AG09309 (cell line): ENCODE results near the gene AOC3.
"Not testable (repeated sequence)": the region's sequence is repeated elsewhere in the genome, so short reads cannot be mapped to it uniquely, and the experiment has no call there.

Experiments
- DNase-seq: peaks from one replicate; pipeline ENCODE4 v3.0.0-alpha.2; 2010; ENCODE audit warnings: low read depth
- H3K4me3 ChIP-seq: 2 replicates; pipeline ENCODE4 v1.5.1; 2011; ENCODE audit warnings: mild to moderate bottlenecking, low read depth, low read length, moderate library complexity; ENCODE audit not compliant: control insufficient read depth
- TF ChIP-seq, protein P1 (sequence below): IDR thresholded peaks from 2 replicates; pipeline ENCODE4 v1.5.1; 2011; ENCODE audit warnings: mild to moderate bottlenecking, low read depth, low read length, inconsistent platforms; ENCODE audit not compliant: insufficient read depth, control insufficient read depth; ENCODE audit errors: missing control alignments

Gene AOC3

GRCh38 chr17:42853968-42854790, 3.2 kb downstream of the AOC3 start:
- no peak overlapping the region for H3K4me3 ChIP-seq
- no peak for DNase-seq
- TF ChIP-seq, protein P1, sequence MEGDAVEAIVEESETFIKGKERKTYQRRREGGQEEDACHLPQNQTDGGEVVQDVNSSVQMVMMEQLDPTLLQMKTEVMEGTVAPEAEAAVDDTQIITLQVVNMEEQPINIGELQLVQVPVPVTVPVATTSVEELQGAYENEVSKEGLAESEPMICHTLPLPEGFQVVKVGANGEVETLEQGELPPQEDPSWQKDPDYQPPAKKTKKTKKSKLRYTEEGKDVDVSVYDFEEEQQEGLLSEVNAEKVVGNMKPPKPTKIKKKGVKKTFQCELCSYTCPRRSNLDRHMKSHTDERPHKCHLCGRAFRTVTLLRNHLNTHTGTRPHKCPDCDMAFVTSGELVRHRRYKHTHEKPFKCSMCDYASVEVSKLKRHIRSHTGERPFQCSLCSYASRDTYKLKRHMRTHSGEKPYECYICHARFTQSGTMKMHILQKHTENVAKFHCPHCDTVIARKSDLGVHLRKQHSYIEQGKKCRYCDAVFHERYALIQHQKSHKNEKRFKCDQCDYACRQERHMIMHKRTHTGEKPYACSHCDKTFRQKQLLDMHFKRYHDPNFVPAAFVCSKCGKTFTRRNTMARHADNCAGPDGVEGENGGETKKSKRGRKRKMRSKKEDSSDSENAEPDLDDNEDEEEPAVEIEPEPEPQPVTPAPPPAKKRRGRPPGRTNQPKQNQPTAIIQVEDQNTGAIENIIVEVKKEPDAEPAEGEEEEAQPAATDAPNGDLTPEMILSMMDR = no peak

DNA sequence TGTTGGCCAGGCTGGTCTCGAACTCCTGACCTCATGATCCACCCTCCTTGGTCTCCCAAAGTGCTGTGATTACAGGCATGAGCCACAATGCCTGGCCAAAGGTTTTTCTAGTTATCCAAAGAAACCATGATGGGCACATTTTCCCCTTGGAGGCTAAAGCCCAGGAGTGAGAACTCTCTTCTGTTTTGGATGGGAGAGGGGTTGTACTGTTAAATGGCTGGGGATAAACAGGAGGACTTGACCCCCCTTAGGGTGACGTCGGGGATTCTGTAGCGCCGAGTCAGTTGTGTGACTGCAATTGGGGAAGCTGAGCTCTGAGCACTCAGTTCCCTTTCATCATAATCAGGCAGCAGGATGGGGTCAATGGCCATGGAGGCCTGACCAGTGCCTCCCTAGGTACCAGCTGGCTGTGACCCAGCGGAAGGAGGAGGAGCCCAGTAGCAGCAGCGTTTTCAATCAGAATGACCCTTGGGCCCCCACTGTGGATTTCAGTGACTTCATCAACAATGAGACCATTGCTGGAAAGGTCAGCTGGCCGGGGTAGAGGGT, 4.1 kb downstream of the AOC3 start:
- DNase-seq = no peak
- TF ChIP-seq, protein P1 = no peak
- H3K4me3 ChIP-seq = no peak overlapping the region

- H3K4me3 ChIP-seq, DNase-seq: not testable (repeated sequence)
Observed at GRCh38 chr17:42856093-42856492, 5.1 kb downstream of the AOC3 start.

- H3K4me3 ChIP-seq, DNase-seq: not testable (repeated sequence)
Observed at GRCh38 chr17:42856516-42856915, 5.5 kb downstream of the AOC3 start.

DNA sequence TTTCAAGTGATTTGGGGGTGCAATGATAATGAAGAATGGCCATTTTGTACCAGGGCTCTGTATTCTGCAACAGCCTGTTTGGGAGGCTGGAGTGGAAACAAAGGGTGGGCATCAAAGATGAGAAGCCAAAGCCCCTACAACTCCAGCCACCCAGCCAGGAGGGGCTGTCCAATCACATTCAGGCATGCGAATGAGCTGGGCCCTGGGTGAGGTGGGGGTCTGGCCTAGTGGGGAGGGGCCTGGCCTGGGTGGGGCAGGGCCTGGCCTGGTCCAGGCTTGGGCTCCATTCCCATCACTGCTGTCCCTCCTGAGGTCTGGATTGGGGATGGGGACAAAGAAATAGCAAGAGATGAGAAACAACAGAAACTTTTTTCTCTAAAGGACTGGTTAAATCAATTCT, 6.4 kb downstream of the AOC3 start:
- TF ChIP-seq, protein P1 = no peak
- no peak for DNase-seq

GRCh38 chr17:42865638-42866094, 14.7 kb downstream of the AOC3 start:
- no peak for DNase-seq
- H3K4me3 ChIP-seq = no peak overlapping the region
- TF ChIP-seq, protein P1 = no peak

More for the DNA sequence above, 6.4 kb downstream of the AOC3 start:
- H3K4me3 ChIP-seq = no peak overlapping the region

DNA sequence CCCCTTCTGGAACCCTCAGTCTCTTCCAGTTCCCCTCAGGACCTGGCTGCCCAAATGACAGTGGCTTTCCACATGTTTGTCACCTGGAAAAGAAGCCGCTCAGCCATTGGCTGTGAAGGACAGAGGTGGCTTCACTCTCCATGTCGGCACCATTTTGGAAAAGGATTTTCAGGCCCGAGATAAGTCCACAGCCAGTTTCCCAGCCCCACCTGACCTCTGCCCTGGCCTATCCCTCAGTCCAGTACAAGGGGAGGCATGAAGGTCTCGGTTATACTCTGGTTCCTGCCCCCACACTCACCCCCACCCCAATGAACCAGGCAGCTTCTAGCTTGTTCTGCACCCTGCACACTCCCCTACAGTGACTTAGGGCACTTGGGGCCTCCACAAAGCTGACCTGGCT, 15.2 kb downstream of the AOC3 start:
- TF ChIP-seq, protein P1 = no peak
- no peak for DNase-seq

More for the DNA sequence above, 15.2 kb downstream of the AOC3 start:
- no peak overlapping the region for H3K4me3 ChIP-seq
